RWPE2 (cell line): ENCODE results near the gene EPHA6.

ENCODE experiments used
- ATAC-seq: fragments of 200-7000 bp; cut with Tn5 transposase; 3 replicates; pipeline ENCODE4 v1.9.1; 2021; ENCODE audit warnings: low read depth
- DNase-seq: peaks from one replicate; pipeline ENCODE4 v3.0.0-alpha.2; 2020; ENCODE audit warnings: low spot score
- H3K27ac ChIP-seq: fragments of 450-650 bp; 2 replicates; pipeline ENCODE4 v1.5.1; 2017; ENCODE audit warnings: mild to moderate bottlenecking; ENCODE audit not compliant: poor library complexity, severe bottlenecking
- H3K27me3 ChIP-seq: fragments of 250-450 bp; sonication (Bioruptor Pico); 2 replicates; pipeline ENCODE4 v1.5.1; 2021; ENCODE audit warnings: mild to moderate bottlenecking, moderate library complexity; ENCODE audit not compliant: insufficient read depth, poor library complexity, severe bottlenecking
- H3K36me3 ChIP-seq: fragments of 250-450 bp; sonication (Bioruptor Pico); 2 replicates; pipeline ENCODE4 v1.5.1; 2020; ENCODE audit warnings: low read depth, mild to moderate bottlenecking, moderate library complexity
- H3K4me1 ChIP-seq: fragments of 250-450 bp; sonication (Bioruptor Pico); 2 replicates; pipeline ENCODE4 v1.5.1; 2021; ENCODE audit warnings: mild to moderate bottlenecking, moderate library complexity; ENCODE audit not compliant: insufficient read depth, poor library complexity, severe bottlenecking
- H3K4me3 ChIP-seq: fragments of 250-450 bp; sonication (Bioruptor Pico); 2 replicates; pipeline ENCODE4 v1.5.1; 2021; ENCODE audit warnings: mild to moderate bottlenecking, moderate library complexity; ENCODE audit not compliant: severe bottlenecking
- H3K9me3 ChIP-seq: fragments of 250-450 bp; sonication (Bioruptor Pico); 2 replicates; pipeline ENCODE4 v1.5.1; 2021; ENCODE audit warnings: mild to moderate bottlenecking, moderate library complexity; ENCODE audit not compliant: severe bottlenecking
- CTCF ChIP-seq: fragments of 450-650 bp; IDR thresholded peaks from one replicate; pipeline ENCODE4 v1.5.1; 2017; ENCODE audit warnings: mild to moderate bottlenecking, moderate library complexity; ENCODE audit not compliant: poor library complexity, severe bottlenecking

The EPHA6 gene

GRCh38 chr3:97694876-97695275 lies 880.5 kb downstream of the EPHA6 start:
- Histone ChIP-seq H3K27me3 (no peaks in the 10 kb centered on the region), H3K9me3 (no peaks in the 10 kb centered on the region), H3K36me3 (no peaks in the 10 kb centered on the region), H3K4me1 (no peaks in the 10 kb centered on the region), H3K27ac (no peak overlapping the region), H3K4me3 (no peak overlapping the region)
- ATAC-seq (no peak), DNase-seq (no peak)
- no peak for TF ChIP-seq CTCF

- Histone ChIP-seq H3K4me1 (no peaks in the 10 kb centered on the region), H3K9me3 (no peaks in the 10 kb centered on the region), H3K27me3 (no peaks in the 10 kb centered on the region), H3K27ac (no peak overlapping the region), H3K36me3 (no peaks in the 10 kb centered on the region), H3K4me3 (no peak overlapping the region)
- DNase-seq, result no peak
- no peak for TF ChIP-seq CTCF
- no peak for ATAC-seq
Measured at GRCh38 chr3:97698691-97699090, 884.3 kb downstream of the EPHA6 start.

GRCh38 chr3:97699889-97700288 lies 885.5 kb downstream of the EPHA6 start:
- Histone ChIP-seq H3K4me3 (no peak overlapping the region), H3K4me1 (no peaks in the 10 kb centered on the region), H3K27ac (no peak overlapping the region), H3K27me3 (no peaks in the 10 kb centered on the region), H3K36me3 (no peaks in the 10 kb centered on the region), H3K9me3 (no peaks in the 10 kb centered on the region)
- DNase-seq (no peak), ATAC-seq (no peak)
- no peak for TF ChIP-seq CTCF

GRCh38 chr3:97705764-97706163 lies 891.4 kb downstream of the EPHA6 start:
- Histone ChIP-seq H3K9me3 (no peaks in the 10 kb centered on the region), H3K27ac (no peak overlapping the region), H3K4me1 (no peaks in the 10 kb centered on the region), H3K27me3 (no peaks in the 10 kb centered on the region), H3K36me3 (no peaks in the 10 kb centered on the region), H3K4me3 (no peak overlapping the region)
- DNase-seq, result no peak
- no peak for TF ChIP-seq CTCF
- ATAC-seq, result no peak

GRCh38 chr3:97706226-97706625 lies 891.8 kb downstream of the EPHA6 start:
- Histone ChIP-seq H3K4me3 (no peak overlapping the region), H3K4me1 (no peaks in the 10 kb centered on the region), H3K9me3 (no peaks in the 10 kb centered on the region), H3K27me3 (no peaks in the 10 kb centered on the region), H3K27ac (no peak overlapping the region), H3K36me3 (no peaks in the 10 kb centered on the region)
- no peak for DNase-seq
- TF ChIP-seq CTCF, result no peak
- ATAC-seq, result no peak
